Right lobe of liver (tissue), 4 donors: ENCODE results near the gene MICAL1.

Source experiments
- CTCF ChIP-seq, 4 donors: fragments of 200-600 bp in 3 of 4; fragments of 450-650 bp in 1 of 4; IDR thresholded peaks; one replicate each; pipeline versions ENCODE4 v1.5.1 to v1.8.0; 2016 to 2022; ENCODE audit warnings: antibody characterized with exemption in 4 of 4, mild to moderate bottlenecking in 2 of 4
- POLR2A ChIP-seq: fragments of 450-650 bp; IDR thresholded peaks from one replicate; pipeline ENCODE4 v1.6.1; 2017; ENCODE audit warnings: antibody characterized with exemption, mild to moderate bottlenecking
- donor health status: DM: no; HTN: no; CAD: no.
- donor health status: DM: no; HTN: no; CAD: no.
- donor health status: DM: no; HTN: yes; CAD: no.

- no peak for TF ChIP-seq CTCF (IDR thresholded peaks at IDR 0.05)
- TF ChIP-seq POLR2A, result no peak
These were observed 15.7 kb upstream of the MICAL1 start for GRCh38 chr6:109471105-109471810.
